SU-DHL-6 (cell line): ENCODE measurements around the gene SGCD.

Experiments used
- EZH2phosphoT487 ChIP-seq: fragments of 200-600 bp; sonication (generic), shearing (Covaris generic); conservative IDR thresholded peaks from 2 replicates; pipeline ENCODE4 v1.6.1; 2018; ENCODE audit warnings: mild to moderate bottlenecking, antibody characterized with exemption, low read length, moderate library complexity, mixed read lengths
- TF ChIP-seq, protein P1 (sequence below): fragments of 200-600 bp; sonication (generic); IDR thresholded peaks from one replicate; pipeline ENCODE4 v1.5.1; 2017; ENCODE audit warnings: antibody characterized with exemption, mild to moderate bottlenecking, low read length, moderate library complexity; ENCODE audit not compliant: insufficient read depth, poor library complexity, severe bottlenecking

DNA sequence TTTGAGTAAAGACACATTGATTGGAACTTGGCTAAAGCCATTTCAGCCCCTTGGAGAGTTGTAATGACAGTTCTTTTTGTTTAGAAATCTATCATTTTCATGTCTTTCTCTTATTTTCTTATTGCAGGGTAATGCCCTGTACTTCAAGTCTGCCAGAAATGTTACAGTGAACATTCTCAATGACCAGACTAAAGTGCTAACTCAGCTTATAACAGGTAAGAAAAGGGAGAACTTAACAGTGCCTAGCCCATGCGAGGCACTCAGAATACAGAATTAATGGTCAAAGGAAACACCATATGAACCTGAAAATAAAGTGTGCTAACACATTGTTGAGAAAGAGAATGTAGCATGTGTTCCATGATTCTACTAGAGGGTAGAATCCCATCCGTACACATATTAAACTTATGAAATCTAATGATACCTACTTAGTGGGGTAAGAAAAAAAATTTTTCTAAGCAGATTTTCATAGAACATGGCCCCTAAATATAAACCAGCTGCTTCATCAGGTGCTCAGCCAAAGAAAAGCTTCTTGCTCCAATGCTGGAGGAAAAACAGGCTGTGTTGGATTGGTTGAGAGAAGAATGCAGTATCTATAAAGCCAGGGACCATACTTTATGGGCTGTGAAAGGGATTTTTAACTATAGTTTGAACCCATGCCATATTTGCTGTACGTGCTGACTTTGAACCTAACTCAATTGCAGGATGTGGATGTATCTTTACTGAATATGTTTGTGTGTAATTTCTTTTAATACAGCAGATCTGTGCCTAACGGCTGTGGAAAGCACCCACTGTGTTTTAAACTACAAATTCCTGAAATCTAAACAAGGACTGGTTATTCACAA is 262.4 kb downstream of the SGCD start:
- TF ChIP-seq, protein P1, sequence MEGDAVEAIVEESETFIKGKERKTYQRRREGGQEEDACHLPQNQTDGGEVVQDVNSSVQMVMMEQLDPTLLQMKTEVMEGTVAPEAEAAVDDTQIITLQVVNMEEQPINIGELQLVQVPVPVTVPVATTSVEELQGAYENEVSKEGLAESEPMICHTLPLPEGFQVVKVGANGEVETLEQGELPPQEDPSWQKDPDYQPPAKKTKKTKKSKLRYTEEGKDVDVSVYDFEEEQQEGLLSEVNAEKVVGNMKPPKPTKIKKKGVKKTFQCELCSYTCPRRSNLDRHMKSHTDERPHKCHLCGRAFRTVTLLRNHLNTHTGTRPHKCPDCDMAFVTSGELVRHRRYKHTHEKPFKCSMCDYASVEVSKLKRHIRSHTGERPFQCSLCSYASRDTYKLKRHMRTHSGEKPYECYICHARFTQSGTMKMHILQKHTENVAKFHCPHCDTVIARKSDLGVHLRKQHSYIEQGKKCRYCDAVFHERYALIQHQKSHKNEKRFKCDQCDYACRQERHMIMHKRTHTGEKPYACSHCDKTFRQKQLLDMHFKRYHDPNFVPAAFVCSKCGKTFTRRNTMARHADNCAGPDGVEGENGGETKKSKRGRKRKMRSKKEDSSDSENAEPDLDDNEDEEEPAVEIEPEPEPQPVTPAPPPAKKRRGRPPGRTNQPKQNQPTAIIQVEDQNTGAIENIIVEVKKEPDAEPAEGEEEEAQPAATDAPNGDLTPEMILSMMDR: no peak
- no peak for TF ChIP-seq EZH2phosphoT487
